ENCODE results near the gene ZCCHC14. TPM values are rescaled to one million over a fixed set of nuclear protein-coding genes. Genes with fewer than 3 reads are reported as not detected.

Gene ZCCHC14
- total RNA-seq, 1 experiment from 2014 or later = 37.8 TPM

DNA sequence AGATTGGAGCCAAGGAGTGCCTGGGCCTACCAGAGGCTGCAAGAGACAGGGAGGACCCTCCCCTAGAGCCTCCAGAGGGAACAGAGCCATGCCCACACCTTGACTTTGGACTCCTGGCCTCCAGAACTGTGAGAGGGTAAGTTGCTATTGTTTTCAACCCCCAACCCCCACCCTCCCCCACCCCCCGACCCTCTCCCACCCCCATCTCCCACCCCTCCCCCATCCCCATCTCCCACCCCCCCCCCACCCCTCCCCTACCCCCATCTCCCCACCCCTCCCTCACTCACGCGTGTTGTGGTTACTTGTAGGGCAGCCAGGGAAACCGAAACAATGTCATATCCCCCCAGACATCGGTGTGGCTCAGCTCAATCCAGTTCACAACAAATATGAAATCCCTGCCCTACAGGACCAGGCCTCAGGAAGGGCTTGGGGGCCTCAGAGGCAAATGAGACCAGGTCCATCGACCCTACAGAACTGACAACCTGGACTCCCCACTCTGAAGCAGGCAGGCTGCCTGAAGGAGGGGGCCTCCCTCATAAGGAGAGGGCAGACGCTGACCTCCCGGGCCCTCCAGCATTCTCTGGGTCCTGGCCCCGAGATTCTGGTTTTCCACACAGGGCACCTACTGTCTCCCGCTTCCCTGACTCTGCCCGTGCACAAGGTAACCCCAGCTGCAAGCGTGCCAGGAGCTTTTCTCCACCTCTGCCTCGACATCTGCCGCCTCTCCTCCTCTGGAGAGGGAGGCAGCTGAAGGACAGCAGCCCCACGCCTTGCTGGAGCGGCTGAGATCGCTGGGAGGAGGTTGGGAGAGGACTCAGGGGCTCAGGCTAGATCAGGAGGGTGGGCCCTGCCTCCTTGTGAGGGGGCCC, 3.0 kb upstream of the ZCCHC14 start:
- no peak overlapping the region for H3K4me2 ChIP-seq (ENCODE audit: low read length)
- ChIA-PET POLR2A (no interaction called here), CTCF (no interaction called here), RAD21 (ENCODE audit: low non-redundant PET in 1 of 2, low total read pairs in 2 of 2, uncharacterized antibody in 2 of 2, unreplicated experiment in 2 of 2) (no interaction called here)
- H3K4me1 ChIP-seq (ENCODE audit: control insufficient read depth in 1 of 2, insufficient read depth in 2 of 2, low read length in 2 of 2) = peaks cover 8 to 25% of the 10 kb centered on the region in 2 experiments; a peak in 3 of 4 replicates
- no peak overlapping the region for H3K9ac ChIP-seq (ENCODE audit: low read length)
- ATAC-seq = no peak
- no peaks in the 10 kb centered on the region for H3K36me3 ChIP-seq (ENCODE audit: control insufficient read depth in 1 of 2, insufficient read depth in 2 of 2, low read length in 2 of 2)
- TF ChIP-seq TCF7L2 (IDR thresholded peaks at IDR 0.05; ENCODE audit: borderline replicate concordance, extremely low read depth, insufficient read depth, insufficient read length) = no peak
- TF ChIP-seq EZH2 (IDR thresholded peaks at IDR 0.05) = no peak
- no peak for TF ChIP-seq SP1 (IDR thresholded peaks at IDR 0.05; ENCODE audit: low read depth)
- TF ChIP-seq, protein P1, sequence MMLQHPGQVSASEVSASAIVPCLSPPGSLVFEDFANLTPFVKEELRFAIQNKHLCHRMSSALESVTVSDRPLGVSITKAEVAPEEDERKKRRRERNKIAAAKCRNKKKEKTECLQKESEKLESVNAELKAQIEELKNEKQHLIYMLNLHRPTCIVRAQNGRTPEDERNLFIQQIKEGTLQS (IDR thresholded peaks at IDR 0.05) = no peak
- no peak for TF ChIP-seq ZNF274 (IDR thresholded peaks at IDR 0.05; ENCODE audit: low read depth, low read length)
- TF ChIP-seq EGR1 (IDR thresholded peaks at IDR 0.05; ENCODE audit: low read depth) = no peak
- TF ChIP-seq, protein P2, sequence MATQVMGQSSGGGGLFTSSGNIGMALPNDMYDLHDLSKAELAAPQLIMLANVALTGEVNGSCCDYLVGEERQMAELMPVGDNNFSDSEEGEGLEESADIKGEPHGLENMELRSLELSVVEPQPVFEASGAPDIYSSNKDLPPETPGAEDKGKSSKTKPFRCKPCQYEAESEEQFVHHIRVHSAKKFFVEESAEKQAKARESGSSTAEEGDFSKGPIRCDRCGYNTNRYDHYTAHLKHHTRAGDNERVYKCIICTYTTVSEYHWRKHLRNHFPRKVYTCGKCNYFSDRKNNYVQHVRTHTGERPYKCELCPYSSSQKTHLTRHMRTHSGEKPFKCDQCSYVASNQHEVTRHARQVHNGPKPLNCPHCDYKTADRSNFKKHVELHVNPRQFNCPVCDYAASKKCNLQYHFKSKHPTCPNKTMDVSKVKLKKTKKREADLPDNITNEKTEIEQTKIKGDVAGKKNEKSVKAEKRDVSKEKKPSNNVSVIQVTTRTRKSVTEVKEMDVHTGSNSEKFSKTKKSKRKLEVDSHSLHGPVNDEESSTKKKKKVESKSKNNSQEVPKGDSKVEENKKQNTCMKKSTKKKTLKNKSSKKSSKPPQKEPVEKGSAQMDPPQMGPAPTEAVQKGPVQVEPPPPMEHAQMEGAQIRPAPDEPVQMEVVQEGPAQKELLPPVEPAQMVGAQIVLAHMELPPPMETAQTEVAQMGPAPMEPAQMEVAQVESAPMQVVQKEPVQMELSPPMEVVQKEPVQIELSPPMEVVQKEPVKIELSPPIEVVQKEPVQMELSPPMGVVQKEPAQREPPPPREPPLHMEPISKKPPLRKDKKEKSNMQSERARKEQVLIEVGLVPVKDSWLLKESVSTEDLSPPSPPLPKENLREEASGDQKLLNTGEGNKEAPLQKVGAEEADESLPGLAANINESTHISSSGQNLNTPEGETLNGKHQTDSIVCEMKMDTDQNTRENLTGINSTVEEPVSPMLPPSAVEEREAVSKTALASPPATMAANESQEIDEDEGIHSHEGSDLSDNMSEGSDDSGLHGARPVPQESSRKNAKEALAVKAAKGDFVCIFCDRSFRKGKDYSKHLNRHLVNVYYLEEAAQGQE (IDR thresholded peaks at IDR 0.05; ENCODE audit: low read depth) = no peak
- no peak overlapping the region for H3K27ac ChIP-seq (ENCODE audit: low read depth, low read length)
- no peaks in the 10 kb centered on the region for H3K9me2 ChIP-seq (ENCODE audit: insufficient read depth)
- H3K9me3 ChIP-seq (ENCODE audit: control insufficient read depth in 1 of 2, insufficient read depth in 1 of 2, low read depth in 1 of 2, low read length in 2 of 2) = no peaks in the 10 kb centered on the region
- intact Hi-C loops (cut with micrococcal nuclease) = no loop called here
- H4K20me1 ChIP-seq (ENCODE audit: insufficient read depth) = no peaks in the 10 kb centered on the region
- H3K79me2 ChIP-seq (ENCODE audit: insufficient read depth, low read length) = peaks cover 11% of the 10 kb centered on the region
- DNase-seq (ENCODE audit: low read depth, low spot score) = no peak
- no peaks in the 10 kb centered on the region for H3K27me3 ChIP-seq (ENCODE audit: insufficient read depth, low read length)
- no peak overlapping the region for H3K4me3 ChIP-seq (replicated peaks in 1 of 2; ENCODE audit: low read depth in 1 of 2, low read length in 2 of 2)
- no TSS peak for BruUV-seq (replicated peaks)
- H2AFZ ChIP-seq (ENCODE audit: low read depth, low read length, poor library complexity, severe bottlenecking) = no peak overlapping the region

Data from HCT116 (cell line).